Right atrium auricular region (tissue), 2 donors: ENCODE data around the gene CTR9. TPM values are rescaled to one million over a fixed set of nuclear protein-coding genes. Genes with fewer than 3 reads are reported as not detected.

Experiments used
- DNase-seq: peaks from one replicate; pipeline ENCODE4 v3.0.0-alpha.2; 2019; ENCODE audit warnings: low spot score
- H3K27ac ChIP-seq, 2 donors: fragments of 200-600 bp; sonication (generic); 1 replicate in 1 of 2; 2 replicates in 1 of 2; pipeline ENCODE4 v1.5.1; 2016 to 2019
- H3K27me3 ChIP-seq, 2 donors: fragments of 200-600 bp; sonication (generic); one replicate each; pipeline versions ENCODE4 v1.5.1 to v1.6.0; 2017 to 2019
- H3K36me3 ChIP-seq: fragments of 200-600 bp; sonication (generic); one replicate; pipeline ENCODE4 v1.5.1; 2016
- H3K4me1 ChIP-seq, 2 donors: fragments of 200-600 bp; sonication (generic); one replicate each; pipeline versions ENCODE4 v1.5.1 to v1.6.0; 2017 to 2019
- H3K4me3 ChIP-seq, 2 donors: fragments of 200-600 bp; sonication (generic); 1 replicate in 1 of 2; 2 replicates in 1 of 2; pipeline ENCODE4 v1.5.1; 2017 to 2019; ENCODE audit warnings: mild to moderate bottlenecking in 1 of 2, moderate library complexity in 1 of 2
- H3K9me3 ChIP-seq, 2 donors: fragments of 200-600 bp; sonication (generic); one replicate each; pipeline ENCODE4 v1.5.1; 2019
- CTCF ChIP-seq, 2 donors: fragments of 200-600 bp; sonication (generic); IDR thresholded peaks; one replicate each; pipeline ENCODE4 v1.5.1; 2019; ENCODE audit warnings: antibody characterized with exemption in 2 of 2
- total RNA-seq, 2 donors: library from RNA; depleted of rRNA; stranded (reverse); fragments of >200 nt; gene quantifications; one replicate each; pipeline ENCODE4 v1.1.0, GENCODE V29; 2016

CTR9 gene
- 10 to 100 TPM; 17.0 to 18.6 TPM for total RNA-seq

- Histone ChIP-seq H3K27ac (peak within 1 kb of the TSS; percentile 90 to 93), H3K9me3 (no peaks in the 10 kb centered on the region), H3K4me1 (peaks cover 0 to 14% of the 10 kb centered on the region in 2 donors), H3K36me3 (peaks cover 24% of the 10 kb centered on the region), H3K27me3 (no peaks in the 10 kb centered on the region), H3K4me3 (peak within 1 kb of the TSS; percentile 65 to 77)
- peak; percentile 94 for DNase-seq
- TF ChIP-seq CTCF (IDR thresholded peaks at IDR 0.05), result peak in 1 of 2 donors; percentile 39
Measured at GRCh38 chr11:10750838-10751580, at the start of gene CTR9. TSS of gene CTR9 (plus strand) at chr11:10751246. CDS start at chr11:10751413, 167 bp downstream.

GRCh38 chr11:10701982-10702381 lies 49.1 kb upstream of the CTR9 start:
- TF ChIP-seq CTCF (IDR thresholded peaks at IDR 0.05), result no peak
- H3K27me3 ChIP-seq, result no peaks in the 10 kb centered on the region
- no peak overlapping the region for H3K27ac ChIP-seq
- no peaks in the 10 kb centered on the region for H3K9me3 ChIP-seq
- no peaks in the 10 kb centered on the region for H3K36me3 ChIP-seq
- H3K4me1 ChIP-seq, result peaks cover 0 to 3% of the 10 kb centered on the region in 2 donors
- DNase-seq, result no peak
- H3K4me3 ChIP-seq, result no peak overlapping the region

GRCh38 chr11:10708131-10708530 lies 42.9 kb upstream of the CTR9 start:
- no peak for TF ChIP-seq CTCF (IDR thresholded peaks at IDR 0.05)
- DNase-seq, result no peak
- H3K4me1 ChIP-seq, result no peaks in the 10 kb centered on the region

GRCh38 chr11:10709299-10710086 lies 41.6 kb upstream of the CTR9 start:
- no peaks in the 10 kb centered on the region for H3K4me1 ChIP-seq
- H3K4me3 ChIP-seq, result no peak overlapping the region
- TF ChIP-seq CTCF (IDR thresholded peaks at IDR 0.05), result no peak
- no peaks in the 10 kb centered on the region for H3K27me3 ChIP-seq
- no peak for DNase-seq
- H3K9me3 ChIP-seq, result no peaks in the 10 kb centered on the region
- H3K27ac ChIP-seq, result no peak overlapping the region
- no peaks in the 10 kb centered on the region for H3K36me3 ChIP-seq

More at GRCh38 chr11:10708131-10708530, 42.9 kb upstream of the CTR9 start:
- no peaks in the 10 kb centered on the region for H3K36me3 ChIP-seq
- no peaks in the 10 kb centered on the region for H3K9me3 ChIP-seq
- H3K27me3 ChIP-seq, result no peaks in the 10 kb centered on the region
- H3K27ac ChIP-seq, result no peak overlapping the region
- no peak overlapping the region for H3K4me3 ChIP-seq

GRCh38 chr11:10715571-10715970 lies 35.5 kb upstream of the CTR9 start:
- no peak overlapping the region for H3K27ac ChIP-seq
- H3K9me3 ChIP-seq, result no peaks in the 10 kb centered on the region
- no peaks in the 10 kb centered on the region for H3K27me3 ChIP-seq
- no peak for TF ChIP-seq CTCF (IDR thresholded peaks at IDR 0.05)
- no peaks in the 10 kb centered on the region for H3K36me3 ChIP-seq
- H3K4me3 ChIP-seq, result no peak overlapping the region
- DNase-seq, result no peak
- H3K4me1 ChIP-seq, result no peaks in the 10 kb centered on the region
